ENCODE results near the gene TNFAIP3. TPM values are rescaled to one million over a fixed set of nuclear protein-coding genes. Genes with fewer than 3 reads are reported as not detected.

TNFAIP3 gene
- polyA plus RNA-seq, 1 experiment: 6.3 TPM

GRCh38 chr6:137894779-137895385 is 27.8 kb downstream of the TNFAIP3 start:
- ChIA-PET CTCF (interaction anchor here (0.6 to 1.6 kb wide), 4 partner anchors 18 to 52 kb away, joined by 3 to 7 read pairs (median 3); no protein-coding TSS in a partner anchor), POLR2A (no interaction called here)
- Histone ChIP-seq H3K36me3 (ENCODE audit: control insufficient read depth, insufficient read depth, low read length) (no peaks in the 10 kb centered on the region), H3K4me3 (ENCODE audit: low read depth, low read length) (no peak overlapping the region), H3K27me3 (ENCODE audit: control insufficient read depth, insufficient read depth, low read length) (no peaks in the 10 kb centered on the region)
- no peak for TF ChIP-seq CTCF (IDR thresholded peaks at IDR 0.05; ENCODE audit: insufficient read depth, low read depth, low read length)
- no peak for DNase-seq (ENCODE audit: low read depth)

- H3K36me3 ChIP-seq (ENCODE audit: control insufficient read depth, insufficient read depth, low read length): no peaks in the 10 kb centered on the region
- no peak for DNase-seq (ENCODE audit: low read depth)
- TF ChIP-seq CTCF (IDR thresholded peaks at IDR 0.05; ENCODE audit: insufficient read depth, low read depth, low read length): no peak
- no peaks in the 10 kb centered on the region for H3K27me3 ChIP-seq (ENCODE audit: control insufficient read depth, insufficient read depth, low read length)
- ChIA-PET CTCF (interaction anchor here (0.7 kb wide), 1 partner anchor 197 kb away, joined by 3 read pairs; no protein-coding TSS in a partner anchor), POLR2A (no interaction called here)
- no peak overlapping the region for H3K4me3 ChIP-seq (ENCODE audit: low read depth, low read length)
Measured at GRCh38 chr6:137896647-137897046, 29.6 kb downstream of the TNFAIP3 start.

GRCh38 chr6:137900815-137901214 is 33.8 kb downstream of the TNFAIP3 start:
- H3K27me3 ChIP-seq (ENCODE audit: control insufficient read depth, insufficient read depth, low read length): no peaks in the 10 kb centered on the region
- no peaks in the 10 kb centered on the region for H3K36me3 ChIP-seq (ENCODE audit: control insufficient read depth, insufficient read depth, low read length)
- POLR2A ChIA-PET: no interaction called here
- no peak overlapping the region for H3K4me3 ChIP-seq (ENCODE audit: low read depth, low read length)
- CTCF ChIA-PET: interaction anchor here (1.0 to 1.2 kb wide), 2 partner anchors 104 to 204 kb away, joined by 3 to 6 read pairs; no protein-coding TSS in a partner anchor
- DNase-seq (ENCODE audit: low read depth): no peak
- no peak for TF ChIP-seq CTCF (IDR thresholded peaks at IDR 0.05; ENCODE audit: insufficient read depth, low read depth, low read length)

- Histone ChIP-seq H3K27me3 (ENCODE audit: control insufficient read depth, insufficient read depth, low read length) (no peaks in the 10 kb centered on the region), H3K4me3 (ENCODE audit: low read depth, low read length) (no peak overlapping the region), H3K36me3 (ENCODE audit: control insufficient read depth, insufficient read depth, low read length) (no peaks in the 10 kb centered on the region)
- CTCF ChIA-PET: interaction anchor here (0.9 to 1.2 kb wide), 3 partner anchors 10 to 103 kb away, joined by 3 to 6 read pairs (median 3); no protein-coding TSS in a partner anchor
- POLR2A ChIA-PET: no interaction called here
- no peak for TF ChIP-seq CTCF (IDR thresholded peaks at IDR 0.05; ENCODE audit: insufficient read depth, low read depth, low read length)
- DNase-seq (ENCODE audit: low read depth): no peak
Measured at GRCh38 chr6:137901454-137901853, 34.4 kb downstream of the TNFAIP3 start.

GRCh38 chr6:137902699-137903098 is 35.6 kb downstream of the TNFAIP3 start:
- no peaks in the 10 kb centered on the region for H3K27me3 ChIP-seq (ENCODE audit: control insufficient read depth, insufficient read depth, low read length)
- H3K36me3 ChIP-seq (ENCODE audit: control insufficient read depth, insufficient read depth, low read length): no peaks in the 10 kb centered on the region
- POLR2A ChIA-PET: no interaction called here
- CTCF ChIA-PET: interaction anchor here (0.6 to 1.3 kb wide), 3 partner anchors 36 to 653 kb away, joined by 3 to 5 read pairs (median 3); partner anchors contain the start of gene TNFAIP3
- no peak for DNase-seq (ENCODE audit: low read depth)
- H3K4me3 ChIP-seq (ENCODE audit: low read depth, low read length): no peak overlapping the region
- TF ChIP-seq CTCF (IDR thresholded peaks at IDR 0.05; ENCODE audit: insufficient read depth, low read depth, low read length): no peak
